ENCODE measurements around the gene ADAP1.
"Not testable (repeated sequence)": the region's sequence is repeated elsewhere in the genome, so short reads cannot be mapped to it uniquely, and the experiment has no call there.

The ADAP1 gene

DNA sequence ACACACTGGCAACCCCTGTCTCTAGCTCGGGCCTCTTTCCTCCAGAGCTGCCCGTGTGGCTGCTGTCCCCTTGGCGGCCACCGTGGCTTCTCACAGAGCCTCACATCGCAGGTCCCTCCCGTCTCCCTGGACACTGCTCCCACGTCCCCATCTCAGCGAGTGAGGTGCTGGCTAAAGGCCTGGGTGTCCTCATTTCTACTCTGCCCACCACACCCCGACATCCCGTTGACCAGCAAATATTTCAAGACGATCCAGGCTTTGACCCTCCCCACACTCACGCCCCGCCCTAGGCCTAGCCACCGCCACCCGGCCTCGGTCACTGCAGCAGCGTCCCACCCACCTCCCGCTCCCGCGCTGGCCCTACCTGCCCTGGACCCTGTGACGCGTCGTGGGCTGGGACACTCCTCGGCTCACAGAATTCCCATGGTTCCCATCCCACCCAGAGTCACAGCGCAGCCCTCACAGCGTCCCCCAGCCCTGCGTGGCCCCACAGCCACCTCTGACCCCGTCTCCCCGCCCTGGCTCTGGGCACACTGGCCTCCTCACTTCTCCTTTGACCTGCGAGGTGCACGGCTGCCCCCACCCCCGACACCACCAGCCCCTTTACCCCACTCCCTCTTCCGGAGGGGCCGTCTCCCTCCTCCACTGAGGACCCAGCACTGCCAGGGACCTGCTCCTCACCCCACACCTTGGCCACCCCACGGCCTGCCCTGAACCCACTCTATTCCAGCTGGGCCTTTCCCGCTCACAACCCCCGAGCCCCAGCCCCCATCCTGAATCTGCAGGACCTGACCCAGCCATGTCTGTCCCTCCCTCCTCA is 6.9 kb downstream of the ADAP1 start:
- DNase-seq (ENCODE audit: insufficient read length), result no peak
- no peak for FAIRE-seq

DNA sequence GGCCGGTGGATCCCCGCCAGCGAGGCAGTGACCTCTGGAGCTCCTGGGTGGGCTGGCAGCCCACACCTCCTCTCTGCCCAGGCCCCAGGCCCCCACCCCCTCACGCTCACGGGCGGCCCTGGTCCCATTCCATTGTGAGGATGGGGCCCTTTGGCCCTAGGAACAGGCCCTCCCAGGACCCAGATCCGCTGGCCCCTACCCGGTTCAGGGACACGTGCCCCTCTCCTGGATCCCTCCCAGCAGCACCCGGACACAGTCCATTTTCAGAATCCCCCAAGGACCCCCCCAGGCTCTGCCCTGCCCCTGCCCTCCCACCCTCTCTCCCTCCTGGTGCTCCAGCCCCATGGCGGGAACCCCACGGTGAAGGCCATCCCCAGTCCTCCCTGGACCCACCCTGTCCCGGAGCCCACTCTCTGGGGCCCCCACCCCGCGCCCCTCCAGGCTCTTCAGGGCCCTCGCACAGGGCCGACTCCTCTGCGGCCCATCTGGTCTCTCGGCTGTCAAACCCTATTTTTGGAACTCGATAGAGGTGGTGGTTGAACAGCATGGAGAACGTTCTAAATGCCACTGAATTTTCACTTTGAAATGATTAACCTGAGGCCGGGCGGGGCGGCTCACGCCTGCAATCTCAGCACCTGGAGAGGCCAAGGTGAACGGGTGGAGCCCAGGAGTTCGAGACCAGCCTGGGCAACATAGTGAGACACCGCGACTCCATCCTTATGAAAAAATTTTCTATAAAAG is 8.1 kb downstream of the ADAP1 start:
- no peak for FAIRE-seq

More for the DNA sequence above, 6.9 kb downstream of the ADAP1 start:
- TF ChIP-seq TAF1 (IDR thresholded peaks at IDR 0.05; ENCODE audit: borderline replicate concordance, low read depth, low read length) (no peak), POLR2A (IDR thresholded peaks at IDR 0.05; ENCODE audit: low read depth, low read length) (no peak)

DNA sequence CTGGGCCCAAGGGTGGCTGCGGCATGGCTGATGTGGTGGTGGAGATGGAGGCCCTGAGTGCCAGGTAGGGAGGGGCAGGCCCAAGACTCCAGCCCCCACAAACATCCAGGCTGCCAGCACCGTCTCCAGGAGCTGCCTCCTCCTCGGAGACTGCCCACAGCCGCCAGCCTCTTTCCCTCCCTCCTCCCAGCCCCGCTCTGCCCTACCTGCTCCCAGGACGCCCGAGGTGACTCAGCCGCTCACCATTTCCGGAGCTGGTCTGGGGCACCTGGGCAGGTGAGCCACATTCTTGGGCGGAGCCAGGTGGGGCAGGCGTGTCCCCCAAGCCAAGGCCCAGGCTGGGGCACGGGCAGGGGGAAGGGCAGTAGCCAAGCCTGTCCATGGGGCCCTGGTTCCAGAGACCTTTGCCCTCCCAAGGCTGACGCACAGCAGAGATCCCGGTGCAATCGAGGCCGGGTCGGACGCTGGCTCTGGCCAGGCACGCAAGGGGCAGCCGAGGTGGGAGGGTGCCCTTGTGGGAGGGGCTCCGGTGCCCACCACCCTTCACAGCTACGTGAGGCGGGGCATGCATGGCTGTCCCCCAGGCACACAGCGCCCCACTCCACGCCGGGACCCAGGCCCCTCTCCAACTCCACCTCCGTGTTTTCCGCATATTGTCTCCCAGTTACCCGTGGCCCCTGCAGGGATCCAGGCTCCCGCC is 8.8 kb downstream of the ADAP1 start:
- DNase-seq (ENCODE audit: insufficient read length) (no peak), FAIRE-seq (no peak)

More for the DNA sequence above, 8.1 kb downstream of the ADAP1 start:
- TF ChIP-seq POLR2A (IDR thresholded peaks at IDR 0.05; ENCODE audit: low read depth, low read length), result no peak
- TF ChIP-seq TAF1 (IDR thresholded peaks at IDR 0.05; ENCODE audit: borderline replicate concordance, low read depth, low read length), result no peak
- no peak for TF ChIP-seq POLR2AphosphoS5 (IDR thresholded peaks at IDR 0.05; ENCODE audit: low read depth, low read length)
- DNase-seq (ENCODE audit: insufficient read length), result no peak

DNA sequence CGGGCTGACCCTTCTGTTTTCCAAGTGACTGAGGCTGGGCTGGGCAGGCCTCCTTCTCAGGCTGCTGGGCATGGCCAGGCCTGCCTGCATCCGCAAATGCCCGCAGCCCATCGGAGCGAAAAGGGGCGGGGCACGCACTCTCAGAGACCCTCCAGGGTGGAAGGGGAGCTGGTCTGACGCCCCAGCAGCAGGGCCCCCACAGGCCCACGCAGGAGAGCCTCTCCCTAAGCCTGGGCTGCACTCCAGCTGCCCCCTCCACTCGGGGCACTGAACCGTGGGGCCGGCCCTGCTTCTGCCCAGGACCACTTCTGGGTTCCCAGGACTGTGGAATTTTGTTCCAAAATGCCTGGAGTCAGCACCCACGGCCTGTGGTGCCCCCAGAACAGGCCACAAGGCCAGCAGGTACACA is 9.3 kb downstream of the ADAP1 start:
- DNase-seq (ENCODE audit: insufficient read length) (no peak), FAIRE-seq (no peak)
- TF ChIP-seq TAF1 (IDR thresholded peaks at IDR 0.05; ENCODE audit: borderline replicate concordance, low read depth, low read length) (no peak), POLR2A (IDR thresholded peaks at IDR 0.05; ENCODE audit: low read depth, low read length) (no peak), POLR2AphosphoS5 (IDR thresholded peaks at IDR 0.05; ENCODE audit: low read depth, low read length) (no peak)

More for the DNA sequence above, 8.8 kb downstream of the ADAP1 start:
- no peak for TF ChIP-seq POLR2AphosphoS5 (IDR thresholded peaks at IDR 0.05; ENCODE audit: low read depth, low read length)

DNA sequence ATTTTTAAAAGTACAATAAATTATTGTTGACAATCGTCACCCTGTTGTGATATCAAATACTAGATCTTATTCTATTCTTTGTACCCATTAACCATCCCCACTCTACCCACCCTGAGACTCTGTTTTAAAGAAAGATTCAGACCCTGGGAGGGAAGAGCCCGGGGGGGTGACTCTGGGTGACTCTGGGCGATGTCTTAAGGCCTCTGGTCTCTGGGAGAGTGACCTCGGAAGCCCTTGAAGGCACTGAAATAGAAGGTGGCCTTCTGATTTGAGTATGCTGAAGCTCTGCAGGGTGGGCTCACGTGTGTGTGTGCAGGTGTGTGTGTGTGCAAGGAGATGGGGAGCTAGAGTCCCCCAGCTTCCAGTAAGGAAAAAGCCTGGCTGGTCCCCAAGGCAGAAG is 9.7 kb downstream of the ADAP1 start:
- FAIRE-seq, result no peak
- no peak for DNase-seq (ENCODE audit: insufficient read length)
- TF ChIP-seq TAF1 (IDR thresholded peaks at IDR 0.05; ENCODE audit: borderline replicate concordance, low read depth, low read length), result no peak
- TF ChIP-seq POLR2AphosphoS5 (IDR thresholded peaks at IDR 0.05; ENCODE audit: low read depth, low read length), result no peak
- TF ChIP-seq POLR2A (IDR thresholded peaks at IDR 0.05; ENCODE audit: low read depth, low read length), result no peak

DNA sequence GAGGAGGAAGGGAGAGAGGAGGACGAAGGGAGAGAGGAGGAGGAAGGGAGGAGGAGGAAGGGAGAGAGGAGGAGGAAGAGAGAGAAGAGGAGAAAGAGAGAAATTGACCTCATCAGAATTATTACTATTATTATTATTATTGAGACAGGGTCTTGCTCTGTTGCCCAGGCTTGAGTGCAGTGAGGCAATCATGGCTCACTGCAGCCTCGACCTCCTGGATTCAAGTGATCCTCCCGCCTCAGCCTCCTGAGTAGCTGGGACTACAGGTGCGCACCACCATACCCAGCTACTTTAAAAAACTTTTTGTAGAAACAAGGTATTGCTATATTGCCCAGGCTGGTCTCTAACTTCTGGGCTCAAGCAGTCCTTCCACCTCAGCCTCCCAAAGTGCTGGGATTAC is 10.7 kb downstream of the ADAP1 start:
- not testable (repeated sequence) for DNase-seq (ENCODE audit: insufficient read length); FAIRE-seq

DNA sequence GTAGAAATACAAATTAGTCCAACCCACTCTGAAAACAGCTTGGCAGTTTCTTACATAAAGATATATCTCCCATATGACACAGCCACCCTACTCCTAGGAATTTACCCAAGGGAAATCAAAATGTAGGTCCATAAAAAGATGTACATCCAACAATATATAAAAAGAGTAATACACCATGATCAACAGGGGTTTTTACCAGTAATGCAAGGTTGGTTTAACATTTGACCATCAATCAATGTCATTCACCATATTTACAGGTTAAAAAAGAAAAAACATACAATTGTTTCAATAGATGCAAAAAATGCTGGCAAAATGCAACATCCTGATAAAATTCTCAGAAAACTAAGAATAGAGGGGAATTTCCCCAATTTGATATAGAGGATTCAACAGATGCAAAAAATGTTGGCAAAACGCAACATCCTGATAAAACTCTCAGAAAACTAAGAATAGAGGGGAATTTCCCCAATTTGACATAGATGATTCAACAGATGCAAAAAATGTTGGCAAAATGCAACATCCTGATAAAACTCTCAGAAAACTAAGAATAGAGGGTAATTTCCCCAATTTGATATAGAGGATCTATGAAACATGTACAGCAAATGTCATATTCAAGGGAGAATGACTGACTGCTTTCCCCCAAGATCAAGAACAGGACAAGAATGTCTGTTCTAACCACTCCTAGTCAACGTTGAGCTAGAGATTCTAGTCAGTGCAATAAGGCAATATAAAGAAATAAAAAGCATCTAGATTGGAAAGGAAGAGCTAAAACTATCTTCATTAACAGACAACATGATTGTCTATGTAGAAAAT is 13.7 kb downstream of the ADAP1 start:
- FAIRE-seq (no peak), DNase-seq (ENCODE audit: insufficient read length) (no peak)
- TF ChIP-seq TAF1 (IDR thresholded peaks at IDR 0.05; ENCODE audit: borderline replicate concordance, low read depth, low read length) (no peak), POLR2AphosphoS5 (IDR thresholded peaks at IDR 0.05; ENCODE audit: low read depth, low read length) (no peak), POLR2A (IDR thresholded peaks at IDR 0.05; ENCODE audit: low read depth, low read length) (no peak)

DNA sequence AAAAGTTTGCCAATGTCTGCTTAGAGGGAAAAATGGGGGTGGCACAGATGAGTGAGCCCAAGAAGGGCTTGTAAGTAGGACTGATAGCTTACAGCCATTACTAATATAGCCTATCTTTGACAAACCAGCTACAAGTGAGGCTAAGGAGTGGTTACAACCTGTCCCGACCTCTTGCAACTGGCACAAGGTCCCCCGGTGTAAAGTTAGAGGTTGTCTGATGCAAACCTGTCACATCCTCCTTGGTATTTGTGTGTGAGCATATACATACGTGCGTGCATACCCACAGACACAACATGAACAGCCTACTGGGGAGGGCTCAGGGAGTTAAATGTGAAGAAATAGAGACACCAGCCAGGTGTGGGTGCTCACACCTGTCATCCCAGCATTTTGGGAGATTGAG is 14.6 kb downstream of the ADAP1 start:
- DNase-seq (ENCODE audit: insufficient read length) (no peak), FAIRE-seq (no peak)
- TF ChIP-seq TAF1 (IDR thresholded peaks at IDR 0.05; ENCODE audit: borderline replicate concordance, low read depth, low read length), result no peak
- no peak for TF ChIP-seq POLR2AphosphoS5 (IDR thresholded peaks at IDR 0.05; ENCODE audit: low read depth, low read length)

DNA sequence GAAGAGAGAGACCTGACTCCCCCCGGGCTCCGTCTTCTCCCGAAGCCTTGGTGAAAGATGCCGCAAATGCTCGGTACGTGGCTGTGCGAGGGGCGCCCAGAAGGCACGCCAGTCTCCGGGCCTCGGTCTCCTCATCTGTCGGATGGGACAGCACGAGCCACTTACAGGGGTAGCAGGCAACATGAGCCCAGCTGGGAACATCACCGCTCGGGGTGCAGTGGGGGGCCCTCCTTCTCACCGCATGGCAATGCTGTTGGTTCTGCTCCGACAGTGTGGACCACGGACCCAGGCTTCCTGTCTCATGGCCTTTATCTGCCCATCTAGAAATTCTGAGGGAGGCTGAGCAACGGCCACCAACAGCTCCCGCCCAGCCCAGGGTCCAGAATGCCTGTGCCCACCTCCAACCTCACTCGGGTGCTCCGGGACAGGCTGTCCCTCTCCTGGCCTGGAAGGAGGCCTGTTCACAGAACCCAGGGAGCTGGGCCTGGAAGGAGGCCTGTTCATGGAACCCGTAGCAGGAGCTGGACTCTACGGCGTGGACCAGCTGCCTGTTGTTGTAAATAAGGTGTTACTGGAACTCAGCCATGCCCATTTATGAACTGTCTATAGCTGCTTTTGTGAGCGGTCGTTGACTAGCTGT is 15.8 kb downstream of the ADAP1 start:
- no peak for FAIRE-seq
- no peak for DNase-seq (ENCODE audit: insufficient read length)
- TF ChIP-seq POLR2AphosphoS5 (IDR thresholded peaks at IDR 0.05; ENCODE audit: low read depth, low read length) (no peak), POLR2A (IDR thresholded peaks at IDR 0.05; ENCODE audit: low read depth, low read length) (no peak), TAF1 (IDR thresholded peaks at IDR 0.05; ENCODE audit: borderline replicate concordance, low read depth, low read length) (no peak)

DNA sequence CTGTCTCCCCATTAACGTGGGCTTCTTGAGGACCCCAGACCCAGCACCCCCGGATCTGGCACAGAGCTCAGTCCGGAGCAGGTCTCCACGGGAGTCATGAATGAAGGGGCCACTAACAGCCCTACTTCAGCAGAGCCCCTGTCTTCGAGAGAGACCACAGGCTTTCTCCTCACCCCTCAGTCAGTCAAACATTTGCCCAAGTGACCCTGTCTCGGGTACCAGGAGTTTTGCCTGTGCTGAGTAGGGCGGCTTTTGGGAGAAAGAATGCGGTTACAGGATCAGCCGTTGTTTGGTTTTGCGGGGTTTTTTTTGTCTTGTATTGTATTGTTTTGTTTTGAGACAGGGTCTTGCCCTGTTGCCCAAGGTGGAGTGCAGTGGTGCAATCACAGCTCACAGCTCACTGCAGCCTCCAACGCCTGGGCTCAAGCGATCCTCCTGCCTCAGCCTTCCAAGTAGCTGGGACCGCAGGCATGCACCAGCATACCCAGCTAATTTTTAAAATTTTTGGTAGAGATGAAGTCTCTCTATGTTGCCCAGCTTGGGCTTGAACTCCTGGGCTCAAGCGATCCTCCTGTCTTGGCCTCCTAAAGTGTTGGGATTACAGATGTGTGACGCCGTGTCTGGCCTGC is 16.5 kb downstream of the ADAP1 start:
- no peak for DNase-seq (ENCODE audit: insufficient read length)
- TF ChIP-seq POLR2A (IDR thresholded peaks at IDR 0.05; ENCODE audit: low read depth, low read length) (no peak), TAF1 (IDR thresholded peaks at IDR 0.05; ENCODE audit: borderline replicate concordance, low read depth, low read length) (no peak), POLR2AphosphoS5 (IDR thresholded peaks at IDR 0.05; ENCODE audit: low read depth, low read length) (no peak)
- FAIRE-seq, result no peak
